HepG2 (cell line): ENCODE data around the gene C19orf73. TPM values are rescaled to one million over a fixed set of nuclear protein-coding genes. Genes with fewer than 3 reads are reported as not detected.

Source experiments
- ARID2 ChIP-seq: sonication (generic); formaldehyde crosslinking; IDR thresholded peaks from 2 replicates; pipeline ENCODE4 v1.8.1; 2022; ENCODE audit warnings: mild to moderate bottlenecking, missing genetic modification reagents, borderline replicate concordance
- FOXK2 ChIP-seq: fragments of 450-650 bp; IDR thresholded peaks from 2 replicates; pipeline ENCODE4 v1.6.1; 2016
- HOXA5 ChIP-seq: sonication (generic); formaldehyde crosslinking; IDR thresholded peaks from 2 replicates; pipeline ENCODE4 v1.4.0; 2020; ENCODE audit warnings: missing genetic modification reagents
- PAX8 ChIP-seq: sonication (generic); formaldehyde crosslinking; IDR thresholded peaks from 2 replicates; pipeline ENCODE4 v1.8.0; 2022; ENCODE audit warnings: mild to moderate bottlenecking, missing genetic modification reagents, borderline replicate concordance
- PHF5A ChIP-seq: IDR thresholded peaks from one replicate; pipeline ENCODE4 v1.6.1; 2018; ENCODE audit warnings: low read depth, missing genetic modification reagents; ENCODE audit not compliant: unreplicated experiment
- POLR2AphosphoS2 ChIP-seq: IDR thresholded peaks from 2 replicates; pipeline ENCODE4 v1.6.1; 2011; ENCODE audit warnings: low read depth, low read length, improper control_type of control experiment
- RCOR2 ChIP-seq: IDR thresholded peaks from 2 replicates; pipeline ENCODE4 v1.6.1; 2016; ENCODE audit warnings: missing biosample characterization, missing genetic modification reagents
- RFXAP ChIP-seq: sonication (generic); formaldehyde crosslinking; IDR thresholded peaks from 2 replicates; pipeline ENCODE4 v1.4.0; 2020; ENCODE audit warnings: missing genetic modification reagents, borderline replicate concordance
- XRCC5 ChIP-seq: fragments of 200-400 bp; formaldehyde crosslinking; optimal IDR thresholded peaks from 2 replicates; pipeline ENCODE3; 2017; ENCODE audit warnings: mild to moderate bottlenecking, low read length
- ZNF563 ChIP-seq: sonication (generic); formaldehyde crosslinking; IDR thresholded peaks from 2 replicates; pipeline ENCODE4 v1.8.0; 2022; ENCODE audit warnings: mild to moderate bottlenecking, moderate library complexity, missing genetic modification reagents
- ZNF839 ChIP-seq: sonication (generic); formaldehyde crosslinking; IDR thresholded peaks from 2 replicates; pipeline ENCODE4 v1.4.0; 2020; ENCODE audit warnings: missing genetic modification reagents, mild to moderate bottlenecking, borderline replicate concordance
- polyA plus RNA-seq, 8 experiments: library from polyadenylated mRNA; depleted of rRNA in 3 of 8; stranded (reverse) in 7 of 8; unstranded in 1 of 8; fragments of >200 nt; fragmentation: Illumina TruSeq in 4 of 8; extraction: Trizol in 4 of 8; gene quantifications; 2 replicates each; pipeline versions ENCODE4 v1.2.1 to v1.2.3, GENCODE V29; 2011 to 2016; ENCODE audit warnings: low read depth in 4 of 8, missing spikeins in 1 of 8, mixed read lengths in 1 of 8; ENCODE audit not compliant: insufficient read depth in 1 of 8
- total RNA-seq, 5 experiments: library from RNA; depleted of rRNA; stranded (reverse); fragments of >200 nt; fragmentation: Illumina TruSeq; extraction: Trizol; gene quantifications; 2 replicates each; pipeline ENCODE4 v1.2.3, GENCODE V29; 2016; ENCODE audit warnings: low read depth in 1 of 5
- TF ChIP-seq, protein P1 (sequence below): sonication (generic); formaldehyde crosslinking; IDR thresholded peaks from 2 replicates; pipeline ENCODE4 v1.5.1; 2020; ENCODE audit warnings: missing genetic modification reagents, mild to moderate bottlenecking, borderline replicate concordance
- TF ChIP-seq, protein P2 (sequence below): sonication (generic); formaldehyde crosslinking; IDR thresholded peaks from 2 replicates; pipeline ENCODE4 v1.8.0; 2022; ENCODE audit warnings: missing genetic modification reagents, low read depth, mild to moderate bottlenecking, borderline replicate concordance
- TF ChIP-seq, protein P3 (sequence below): sonication (generic); formaldehyde crosslinking; IDR thresholded peaks from 2 replicates; pipeline ENCODE4 v1.4.0; 2020; ENCODE audit warnings: missing genetic modification reagents
- TF ChIP-seq, protein P4 (sequence below): sonication (generic); formaldehyde crosslinking; conservative IDR thresholded peaks from 2 replicates; pipeline ENCODE4 v1.8.0; 2022; ENCODE audit warnings: missing genetic modification reagents
- TF ChIP-seq, protein P5 (sequence below): sonication (generic); formaldehyde crosslinking; IDR thresholded peaks from 2 replicates; pipeline ENCODE4 v1.4.0; 2020; ENCODE audit warnings: low read depth, missing genetic modification reagents

C19orf73 gene
- total and polyA plus RNA-seq, 2 of the 13 experiments (the other 11 are each of a cell fraction or from before 2014, with no cell fraction given): 1.4 to 1.5 TPM

DNA sequence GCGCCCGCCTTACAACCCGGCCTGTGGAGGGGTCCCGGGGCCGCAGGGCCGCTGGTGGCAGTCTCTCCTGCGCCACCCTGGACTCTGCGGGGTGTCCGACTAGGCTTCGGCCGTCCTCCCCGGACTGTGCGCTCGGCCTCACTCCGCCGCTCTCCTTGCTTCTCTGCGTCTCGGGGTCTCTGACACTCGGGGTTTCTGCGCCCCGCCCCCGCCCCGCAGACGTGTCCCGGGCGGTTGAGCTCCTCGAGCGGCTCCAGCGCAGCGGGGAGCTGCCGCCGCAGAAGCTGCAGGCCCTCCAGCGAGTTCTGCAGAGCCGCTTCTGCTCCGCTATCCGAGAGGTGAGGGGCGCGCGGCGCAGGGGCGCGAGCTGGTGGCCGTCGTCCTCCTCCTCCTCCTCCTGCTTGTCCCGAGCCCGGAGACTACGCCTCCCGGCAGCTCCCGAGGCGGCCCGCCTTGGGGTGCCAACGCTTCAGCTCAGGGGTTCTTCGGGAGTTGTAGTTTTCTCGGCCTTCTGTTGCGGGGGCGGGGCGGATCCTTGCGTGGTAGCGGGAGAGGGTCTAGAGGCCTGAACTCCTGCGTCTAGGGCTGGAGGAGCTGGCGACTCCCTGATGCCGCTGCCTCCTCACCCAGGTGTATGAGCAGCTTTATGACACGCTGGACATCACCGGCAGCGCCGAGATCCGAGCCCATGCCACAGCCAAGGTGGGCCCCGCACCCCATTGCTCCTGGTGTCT lies 4.1 kb downstream of the C19orf73 start (continued):
- TF ChIP-seq PHF5A (no peak), FOXK2 (no peak), ZNF563 (CRISPR knock-in tag) (no peak), ZNF839 (CRISPR knock-in tag) (no peak), RCOR2 (no peak), ARID2 (CRISPR knock-in tag) (no peak), POLR2AphosphoS2 (no peak), PAX8 (CRISPR knock-in tag) (0 out of 2 replicates have a peak, but pooled peaks have one; percentile 30), XRCC5 (peak; percentile 22), HOXA5 (CRISPR knock-in tag) (no peak), RFXAP (CRISPR knock-in tag) (no peak)
- TF ChIP-seq, protein P1, sequence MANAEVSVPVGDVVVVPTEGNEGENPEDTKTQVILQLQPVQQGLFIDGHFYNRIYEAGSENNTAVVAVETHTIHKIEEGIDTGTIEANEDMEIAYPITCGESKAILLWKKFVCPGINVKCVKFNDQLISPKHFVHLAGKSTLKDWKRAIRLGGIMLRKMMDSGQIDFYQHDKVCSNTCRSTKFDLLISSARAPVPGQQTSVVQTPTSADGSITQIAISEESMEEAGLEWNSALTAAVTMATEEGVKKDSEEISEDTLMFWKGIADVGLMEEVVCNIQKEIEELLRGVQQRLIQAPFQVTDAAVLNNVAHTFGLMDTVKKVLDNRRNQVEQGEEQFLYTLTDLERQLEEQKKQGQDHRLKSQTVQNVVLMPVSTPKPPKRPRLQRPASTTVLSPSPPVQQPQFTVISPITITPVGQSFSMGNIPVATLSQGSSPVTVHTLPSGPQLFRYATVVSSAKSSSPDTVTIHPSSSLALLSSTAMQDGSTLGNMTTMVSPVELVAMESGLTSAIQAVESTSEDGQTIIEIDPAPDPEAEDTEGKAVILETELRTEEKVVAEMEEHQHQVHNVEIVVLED (CRISPR knock-in tag): peak; percentile 68
- TF ChIP-seq, protein P2, sequence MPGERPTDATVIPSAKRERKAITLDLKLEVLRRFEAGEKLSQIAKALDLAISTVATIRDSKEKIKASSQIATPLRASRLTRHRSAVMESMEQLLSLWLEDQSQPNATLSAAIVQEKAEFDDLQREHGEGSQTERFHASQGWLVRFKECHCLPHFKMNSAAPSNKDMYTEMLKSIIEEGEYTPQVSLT (CRISPR knock-in tag): no peak
- TF ChIP-seq, protein P3, sequence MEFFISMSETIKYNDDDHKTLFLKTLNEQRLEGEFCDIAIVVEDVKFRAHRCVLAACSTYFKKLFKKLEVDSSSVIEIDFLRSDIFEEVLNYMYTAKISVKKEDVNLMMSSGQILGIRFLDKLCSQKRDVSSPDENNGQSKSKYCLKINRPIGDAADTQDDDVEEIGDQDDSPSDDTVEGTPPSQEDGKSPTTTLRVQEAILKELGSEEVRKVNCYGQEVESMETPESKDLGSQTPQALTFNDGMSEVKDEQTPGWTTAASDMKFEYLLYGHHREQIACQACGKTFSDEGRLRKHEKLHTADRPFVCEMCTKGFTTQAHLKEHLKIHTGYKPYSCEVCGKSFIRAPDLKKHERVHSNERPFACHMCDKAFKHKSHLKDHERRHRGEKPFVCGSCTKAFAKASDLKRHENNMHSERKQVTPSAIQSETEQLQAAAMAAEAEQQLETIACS: no peak
- TF ChIP-seq, protein P4, sequence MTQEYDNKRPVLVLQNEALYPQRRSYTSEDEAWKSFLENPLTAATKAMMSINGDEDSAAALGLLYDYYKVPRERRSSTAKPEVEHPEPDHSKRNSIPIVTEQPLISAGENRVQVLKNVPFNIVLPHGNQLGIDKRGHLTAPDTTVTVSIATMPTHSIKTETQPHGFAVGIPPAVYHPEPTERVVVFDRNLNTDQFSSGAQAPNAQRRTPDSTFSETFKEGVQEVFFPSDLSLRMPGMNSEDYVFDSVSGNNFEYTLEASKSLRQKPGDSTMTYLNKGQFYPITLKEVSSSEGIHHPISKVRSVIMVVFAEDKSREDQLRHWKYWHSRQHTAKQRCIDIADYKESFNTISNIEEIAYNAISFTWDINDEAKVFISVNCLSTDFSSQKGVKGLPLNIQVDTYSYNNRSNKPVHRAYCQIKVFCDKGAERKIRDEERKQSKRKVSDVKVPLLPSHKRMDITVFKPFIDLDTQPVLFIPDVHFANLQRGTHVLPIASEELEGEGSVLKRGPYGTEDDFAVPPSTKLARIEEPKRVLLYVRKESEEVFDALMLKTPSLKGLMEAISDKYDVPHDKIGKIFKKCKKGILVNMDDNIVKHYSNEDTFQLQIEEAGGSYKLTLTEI: no peak
- TF ChIP-seq, protein P5, sequence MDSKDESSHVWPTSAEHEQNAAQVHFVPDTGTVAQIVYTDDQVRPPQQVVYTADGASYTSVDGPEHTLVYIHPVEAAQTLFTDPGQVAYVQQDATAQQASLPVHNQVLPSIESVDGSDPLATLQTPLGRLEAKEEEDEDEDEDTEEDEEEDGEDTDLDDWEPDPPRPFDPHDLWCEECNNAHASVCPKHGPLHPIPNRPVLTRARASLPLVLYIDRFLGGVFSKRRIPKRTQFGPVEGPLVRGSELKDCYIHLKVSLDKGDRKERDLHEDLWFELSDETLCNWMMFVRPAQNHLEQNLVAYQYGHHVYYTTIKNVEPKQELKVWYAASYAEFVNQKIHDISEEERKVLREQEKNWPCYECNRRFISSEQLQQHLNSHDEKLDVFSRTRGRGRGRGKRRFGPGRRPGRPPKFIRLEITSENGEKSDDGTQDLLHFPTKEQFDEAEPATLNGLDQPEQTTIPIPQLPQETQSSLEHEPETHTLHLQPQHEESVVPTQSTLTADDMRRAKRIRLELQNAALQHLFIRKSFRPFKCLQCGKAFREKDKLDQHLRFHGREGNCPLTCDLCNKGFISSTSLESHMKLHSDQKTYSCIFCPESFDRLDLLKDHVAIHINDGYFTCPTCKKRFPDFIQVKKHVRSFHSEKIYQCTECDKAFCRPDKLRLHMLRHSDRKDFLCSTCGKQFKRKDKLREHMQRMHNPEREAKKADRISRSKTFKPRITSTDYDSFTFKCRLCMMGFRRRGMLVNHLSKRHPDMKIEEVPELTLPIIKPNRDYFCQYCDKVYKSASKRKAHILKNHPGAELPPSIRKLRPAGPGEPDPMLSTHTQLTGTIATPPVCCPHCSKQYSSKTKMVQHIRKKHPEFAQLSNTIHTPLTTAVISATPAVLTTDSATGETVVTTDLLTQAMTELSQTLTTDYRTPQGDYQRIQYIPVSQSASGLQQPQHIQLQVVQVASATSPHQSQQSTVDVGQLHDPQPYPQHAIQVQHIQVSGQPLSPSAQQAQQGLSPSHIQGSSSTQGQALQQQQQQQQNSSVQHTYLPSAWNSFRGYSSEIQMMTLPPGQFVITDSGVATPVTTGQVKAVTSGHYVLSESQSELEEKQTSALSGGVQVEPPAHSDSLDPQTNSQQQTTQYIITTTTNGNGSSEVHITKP (CRISPR knock-in tag): peak; percentile 69; the same call in 1 of the 2 replicates
